ENCODE data around the gene AKNA. TPM values are rescaled to one million over a fixed set of nuclear protein-coding genes. Genes with fewer than 3 reads are reported as not detected.

Gene AKNA
- total RNA-seq, 1 experiment from 2014 or later: 3.9 TPM

DNA sequence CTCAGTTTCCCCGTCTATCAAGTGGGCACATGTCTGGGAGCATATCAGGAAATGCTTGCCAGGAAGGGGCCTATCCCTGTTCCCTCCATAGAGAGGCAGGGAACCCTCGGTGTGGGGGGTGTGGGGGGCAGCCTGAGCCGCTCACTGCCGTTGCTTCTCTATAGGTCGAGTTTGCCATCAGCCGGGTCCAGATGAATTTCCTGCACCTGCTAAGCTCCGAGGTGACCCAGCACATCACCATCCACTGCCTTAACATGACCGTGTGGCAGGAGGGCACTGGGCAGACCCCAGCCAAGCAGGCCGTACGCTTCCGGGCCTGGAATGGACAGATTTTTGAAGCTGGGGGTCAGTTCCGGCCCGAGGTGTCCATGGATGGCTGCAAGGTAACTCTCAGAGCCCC is 78.7 kb downstream of the AKNA start:
- H3K9me3 Mint-ChIP-seq (ENCODE audit: low read depth, unreplicated experiment): no peaks in the 10 kb centered on the region
- intact Hi-C loops (cut with micrococcal nuclease; ENCODE audit: unreplicated experiment): no loop called here
- no peak for DNase-seq
- no peak overlapping the region for H3K4me3 Mint-ChIP-seq (ENCODE audit: low read depth, unreplicated experiment)
- TF ChIP-seq, protein P1, sequence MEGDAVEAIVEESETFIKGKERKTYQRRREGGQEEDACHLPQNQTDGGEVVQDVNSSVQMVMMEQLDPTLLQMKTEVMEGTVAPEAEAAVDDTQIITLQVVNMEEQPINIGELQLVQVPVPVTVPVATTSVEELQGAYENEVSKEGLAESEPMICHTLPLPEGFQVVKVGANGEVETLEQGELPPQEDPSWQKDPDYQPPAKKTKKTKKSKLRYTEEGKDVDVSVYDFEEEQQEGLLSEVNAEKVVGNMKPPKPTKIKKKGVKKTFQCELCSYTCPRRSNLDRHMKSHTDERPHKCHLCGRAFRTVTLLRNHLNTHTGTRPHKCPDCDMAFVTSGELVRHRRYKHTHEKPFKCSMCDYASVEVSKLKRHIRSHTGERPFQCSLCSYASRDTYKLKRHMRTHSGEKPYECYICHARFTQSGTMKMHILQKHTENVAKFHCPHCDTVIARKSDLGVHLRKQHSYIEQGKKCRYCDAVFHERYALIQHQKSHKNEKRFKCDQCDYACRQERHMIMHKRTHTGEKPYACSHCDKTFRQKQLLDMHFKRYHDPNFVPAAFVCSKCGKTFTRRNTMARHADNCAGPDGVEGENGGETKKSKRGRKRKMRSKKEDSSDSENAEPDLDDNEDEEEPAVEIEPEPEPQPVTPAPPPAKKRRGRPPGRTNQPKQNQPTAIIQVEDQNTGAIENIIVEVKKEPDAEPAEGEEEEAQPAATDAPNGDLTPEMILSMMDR (IDR thresholded peaks at IDR 0.05; ENCODE audit: unreplicated experiment): no peak
- CTCF ChIA-PET: no interaction called here
- BruUV-seq (replicated peaks): no TSS peak
- H3K27me3 Mint-ChIP-seq (ENCODE audit: unreplicated experiment): no peaks in the 10 kb centered on the region
- peaks cover 5% of the 10 kb centered on the region for H3K36me3 Mint-ChIP-seq (ENCODE audit: insufficient read depth, unreplicated experiment)
- no peak overlapping the region for H3K27ac Mint-ChIP-seq (ENCODE audit: unreplicated experiment)
- no peaks in the 10 kb centered on the region for H3K4me1 Mint-ChIP-seq (ENCODE audit: low read depth, unreplicated experiment)

DNA sequence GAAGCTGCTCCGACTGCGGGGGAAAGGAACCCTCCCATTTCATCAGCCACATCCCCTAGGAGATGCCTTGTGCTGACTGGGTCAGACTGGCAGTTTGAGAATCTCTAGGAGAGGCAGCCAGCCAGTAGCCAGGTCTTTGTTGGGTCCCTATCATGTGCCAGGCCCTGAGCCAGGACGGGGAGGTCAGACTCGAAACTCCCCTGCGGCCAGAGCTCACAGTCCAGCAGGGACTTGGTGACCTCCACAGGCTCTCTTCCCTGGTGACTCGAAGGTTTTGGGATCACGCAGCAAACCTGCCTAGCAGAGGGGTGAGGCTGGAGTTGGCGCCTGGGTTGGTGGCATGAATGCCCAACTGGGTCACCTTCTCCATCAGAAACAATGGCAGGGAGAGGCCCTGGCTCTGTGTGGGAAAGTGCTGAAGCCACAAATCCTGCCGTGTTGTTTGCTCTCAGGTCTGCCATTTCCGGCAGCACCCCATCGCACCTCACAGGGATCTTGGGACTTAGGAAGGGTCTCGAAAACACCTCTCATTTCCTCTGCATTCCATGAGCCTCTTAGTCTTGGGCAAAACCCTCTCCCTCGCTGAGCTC is 79.3 kb downstream of the AKNA start:
- TF ChIP-seq, protein P1 (IDR thresholded peaks at IDR 0.05; ENCODE audit: unreplicated experiment): no peak
- H3K27me3 Mint-ChIP-seq (ENCODE audit: unreplicated experiment): no peaks in the 10 kb centered on the region
- BruUV-seq (replicated peaks): no TSS peak
- H3K27ac Mint-ChIP-seq (ENCODE audit: unreplicated experiment): no peak overlapping the region
- H3K4me1 Mint-ChIP-seq (ENCODE audit: low read depth, unreplicated experiment): no peaks in the 10 kb centered on the region
- peaks cover 5% of the 10 kb centered on the region for H3K36me3 Mint-ChIP-seq (ENCODE audit: insufficient read depth, unreplicated experiment)
- DNase-seq: no peak
- no peak overlapping the region for H3K4me3 Mint-ChIP-seq (ENCODE audit: low read depth, unreplicated experiment)
- intact Hi-C loops (cut with micrococcal nuclease; ENCODE audit: unreplicated experiment): no loop called here
- CTCF ChIA-PET: no interaction called here
- H3K9me3 Mint-ChIP-seq (ENCODE audit: low read depth, unreplicated experiment): no peaks in the 10 kb centered on the region

DNA sequence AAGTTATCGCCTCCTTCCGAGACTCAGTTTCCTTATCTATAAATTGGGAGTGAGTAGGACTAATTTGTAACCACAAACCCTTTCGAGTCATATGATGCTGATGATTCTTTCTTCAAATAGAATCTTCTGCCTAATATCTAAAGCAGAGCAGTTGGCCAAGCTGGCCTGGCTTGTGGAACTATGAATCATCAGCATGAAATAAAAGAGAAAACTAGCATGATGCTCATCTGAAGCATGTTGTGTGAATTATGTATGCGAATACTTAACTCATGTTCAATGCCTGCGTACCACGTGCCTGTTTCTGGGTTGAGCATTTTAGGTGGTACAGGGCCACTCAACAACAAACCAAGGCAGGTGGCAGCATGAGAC is 79.9 kb downstream of the AKNA start:
- intact Hi-C loops (cut with micrococcal nuclease; ENCODE audit: unreplicated experiment): no loop called here
- CTCF ChIA-PET: no interaction called here

DNA sequence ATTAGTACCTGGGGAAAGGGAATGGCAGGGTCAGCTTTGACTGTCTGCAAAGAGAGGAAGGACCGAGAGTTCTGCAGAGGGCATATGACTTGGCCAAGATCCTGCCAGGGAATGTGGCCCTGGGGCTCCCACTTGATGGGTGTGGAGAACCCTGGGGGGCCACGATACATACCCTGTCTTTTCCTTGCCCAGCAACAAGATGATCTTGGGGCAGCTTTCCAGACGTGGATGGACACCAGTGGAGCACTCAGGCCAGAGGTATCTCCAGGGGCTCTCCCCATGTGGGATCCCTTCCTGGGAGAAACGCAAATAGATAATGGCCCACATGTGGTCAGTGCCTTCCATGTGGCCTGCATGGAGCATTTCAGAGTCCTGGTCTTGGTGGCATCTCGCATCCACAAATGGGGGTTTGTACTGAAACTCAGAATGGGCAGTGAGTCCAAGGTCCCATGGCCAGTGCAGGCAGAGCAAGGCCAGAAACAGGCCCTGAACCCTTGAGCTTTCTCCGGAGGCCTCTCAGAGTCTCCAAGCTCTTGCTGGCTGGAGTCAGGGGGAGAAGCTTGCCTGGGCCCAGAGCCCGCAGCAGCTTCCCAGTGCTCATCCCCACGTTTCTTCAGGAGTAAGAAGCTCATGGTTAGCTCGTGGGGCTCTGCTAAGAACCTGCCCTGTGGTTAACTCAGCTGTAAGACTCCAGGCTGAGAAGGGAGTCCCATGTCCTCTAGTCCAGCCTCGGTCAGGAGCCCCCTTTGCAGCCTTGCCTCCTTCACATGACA is 83.2 kb downstream of the AKNA start:
- DNase-seq: no peak
- CTCF ChIA-PET: interaction anchor here (0.7 to 0.9 kb wide), 2 partner anchors 15 to 567 kb away, joined by 3 read pairs; no protein-coding TSS in a partner anchor
- intact Hi-C loops (cut with micrococcal nuclease; ENCODE audit: unreplicated experiment): no loop called here
- Mint-ChIP-seq H3K27me3 (ENCODE audit: unreplicated experiment) (no peaks in the 10 kb centered on the region), H3K27ac (ENCODE audit: unreplicated experiment) (no peak overlapping the region), H3K36me3 (ENCODE audit: insufficient read depth, unreplicated experiment) (no peaks in the 10 kb centered on the region), H3K4me3 (ENCODE audit: low read depth, unreplicated experiment) (no peak overlapping the region), H3K4me1 (ENCODE audit: low read depth, unreplicated experiment) (no peaks in the 10 kb centered on the region), H3K9me3 (ENCODE audit: low read depth, unreplicated experiment) (no peaks in the 10 kb centered on the region)
- TF ChIP-seq, protein P1 (IDR thresholded peaks at IDR 0.05; ENCODE audit: unreplicated experiment): no peak
- no TSS peak for BruUV-seq (replicated peaks)

More for the DNA sequence above, 79.9 kb downstream of the AKNA start:
- H3K4me1 Mint-ChIP-seq (ENCODE audit: low read depth, unreplicated experiment): no peaks in the 10 kb centered on the region
- H3K27me3 Mint-ChIP-seq (ENCODE audit: unreplicated experiment): no peaks in the 10 kb centered on the region
- no peak for DNase-seq
- H3K4me3 Mint-ChIP-seq (ENCODE audit: low read depth, unreplicated experiment): no peak overlapping the region
- peaks cover 5% of the 10 kb centered on the region for H3K36me3 Mint-ChIP-seq (ENCODE audit: insufficient read depth, unreplicated experiment)
- no peak overlapping the region for H3K27ac Mint-ChIP-seq (ENCODE audit: unreplicated experiment)
- no peaks in the 10 kb centered on the region for H3K9me3 Mint-ChIP-seq (ENCODE audit: low read depth, unreplicated experiment)
- TF ChIP-seq, protein P1 (IDR thresholded peaks at IDR 0.05; ENCODE audit: unreplicated experiment): no peak
- no TSS peak for BruUV-seq (replicated peaks)

Measured in Calu3 (cell line).